ENCODE data around the gene MCC. TPM values are rescaled to one million over a fixed set of nuclear protein-coding genes. Genes with fewer than 3 reads are reported as not detected.

MCC gene
- total RNA-seq, 1 donor from 2014 or later = 22.7 TPM

DNA sequence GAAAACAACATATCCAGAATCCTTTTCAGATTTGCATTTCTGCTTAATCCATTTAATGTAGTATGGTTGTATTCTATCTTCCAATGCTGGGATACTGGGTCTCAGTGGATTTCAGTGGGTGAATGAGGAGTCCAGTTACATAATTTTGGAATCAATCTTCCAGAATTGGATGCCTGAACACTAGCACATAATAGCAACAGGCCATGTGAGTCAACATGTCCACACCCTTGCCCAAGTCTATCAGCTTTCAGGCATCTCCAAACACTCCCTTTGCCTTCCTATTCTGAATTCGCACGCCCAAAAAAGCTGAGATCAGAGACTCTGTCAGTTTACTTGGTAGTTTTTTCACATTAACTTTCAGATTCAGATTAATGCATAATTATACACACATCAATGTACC, 256.0 kb downstream of the MCC start:
- Mint-ChIP-seq H3K36me3 (ENCODE audit: low read depth, unreplicated experiment) (no peaks in the 10 kb centered on the region), H3K4me1 (ENCODE audit: unreplicated experiment) (peaks cover 27% of the 10 kb centered on the region)
- DNase-seq (ENCODE audit: low spot score) = no peak

DNA sequence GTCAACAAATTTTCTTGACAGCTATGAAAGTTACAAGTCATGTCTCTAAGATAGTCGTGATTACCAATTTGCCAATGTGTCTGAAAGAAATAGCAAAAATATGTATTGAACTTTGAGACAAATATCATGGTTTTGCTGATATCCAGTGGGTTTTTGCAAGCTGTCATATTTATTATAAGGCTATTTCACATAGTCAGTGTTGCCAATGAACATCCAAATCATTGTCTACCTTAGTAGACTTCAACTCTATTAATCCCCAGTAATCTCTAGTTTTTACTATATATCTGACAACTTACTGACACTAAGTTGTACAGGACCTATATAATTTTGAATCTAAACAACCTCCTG, 256.6 kb downstream of the MCC start:
- Mint-ChIP-seq H3K27ac (ENCODE audit: unreplicated experiment) (no peak overlapping the region), H3K27me3 (ENCODE audit: unreplicated experiment) (no peaks in the 10 kb centered on the region), H3K36me3 (ENCODE audit: low read depth, unreplicated experiment) (no peaks in the 10 kb centered on the region), H3K4me3 (ENCODE audit: unreplicated experiment) (no peak overlapping the region), H3K4me1 (ENCODE audit: unreplicated experiment) (peaks cover 27% of the 10 kb centered on the region), H3K9me3 (ENCODE audit: unreplicated experiment) (no peaks in the 10 kb centered on the region)
- TF ChIP-seq CTCF (IDR thresholded peaks at IDR 0.05; ENCODE audit: unreplicated experiment) = no peak
- no peak for DNase-seq (ENCODE audit: low spot score)

More for the DNA sequence above, 256.0 kb downstream of the MCC start:
- no peak for TF ChIP-seq CTCF (IDR thresholded peaks at IDR 0.05; ENCODE audit: unreplicated experiment)
- H3K9me3 Mint-ChIP-seq (ENCODE audit: unreplicated experiment) = no peaks in the 10 kb centered on the region
- H3K4me3 Mint-ChIP-seq (ENCODE audit: unreplicated experiment) = no peak overlapping the region
- H3K27ac Mint-ChIP-seq (ENCODE audit: unreplicated experiment) = no peak overlapping the region
- no peaks in the 10 kb centered on the region for H3K27me3 Mint-ChIP-seq (ENCODE audit: unreplicated experiment)

DNA sequence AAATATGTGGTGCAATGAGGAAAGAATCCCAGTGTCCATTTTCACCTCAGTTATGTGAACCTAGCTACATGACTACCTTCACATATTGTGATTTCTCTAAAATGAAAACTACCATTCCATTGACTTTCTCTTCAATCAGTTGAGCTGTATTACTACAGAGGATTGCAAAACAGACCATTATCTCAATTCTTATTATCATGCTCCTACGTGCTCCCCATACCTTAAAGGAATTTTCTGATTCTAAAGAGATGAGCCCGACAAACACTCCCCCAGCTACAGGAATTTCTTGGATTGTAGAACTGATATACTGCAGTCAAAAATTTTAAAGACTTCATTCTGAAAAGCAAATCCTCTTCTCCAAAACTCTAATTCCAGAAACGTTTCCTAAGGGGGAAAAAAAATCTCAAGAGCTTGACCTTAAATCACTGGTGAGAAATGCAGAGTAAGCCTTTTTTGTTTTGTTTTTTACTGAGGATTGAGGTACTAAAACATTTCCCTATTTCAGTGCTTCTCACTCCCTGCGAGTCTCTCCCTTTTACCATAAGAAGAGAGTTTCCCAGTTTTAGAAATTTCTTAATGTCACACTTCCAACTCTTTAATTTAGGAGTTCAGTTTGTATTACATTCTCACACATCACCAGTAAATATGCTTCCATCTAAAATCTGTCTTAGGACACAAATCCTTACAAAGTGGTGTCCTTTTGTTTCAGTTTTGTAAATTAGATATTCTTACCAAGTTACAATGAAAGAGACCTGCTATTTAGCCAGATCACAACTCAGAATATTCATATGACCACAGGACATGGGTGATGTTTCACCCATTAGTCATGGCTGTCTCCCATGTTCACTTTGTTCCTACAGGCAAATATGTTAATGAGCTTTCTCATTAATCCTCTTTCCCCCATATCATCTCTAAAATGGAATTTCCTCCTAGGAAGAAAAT, 257.3 kb downstream of the MCC start:
- no peak for DNase-seq (ENCODE audit: low spot score)
- no peaks in the 10 kb centered on the region for H3K36me3 Mint-ChIP-seq (ENCODE audit: low read depth, unreplicated experiment)
- H3K9me3 Mint-ChIP-seq (ENCODE audit: unreplicated experiment) = no peaks in the 10 kb centered on the region
- no peak for TF ChIP-seq CTCF (IDR thresholded peaks at IDR 0.05; ENCODE audit: unreplicated experiment)
- H3K27ac Mint-ChIP-seq (ENCODE audit: unreplicated experiment) = no peak overlapping the region
- no peaks in the 10 kb centered on the region for H3K27me3 Mint-ChIP-seq (ENCODE audit: unreplicated experiment)
- no peak overlapping the region for H3K4me3 Mint-ChIP-seq (ENCODE audit: unreplicated experiment)
- H3K4me1 Mint-ChIP-seq (ENCODE audit: unreplicated experiment) = peaks cover 24% of the 10 kb centered on the region

- no peak for TF ChIP-seq CTCF (IDR thresholded peaks at IDR 0.05; ENCODE audit: unreplicated experiment)
- H3K4me3 Mint-ChIP-seq (ENCODE audit: unreplicated experiment) = no peak overlapping the region
- H3K9me3 Mint-ChIP-seq (ENCODE audit: unreplicated experiment) = no peaks in the 10 kb centered on the region
- DNase-seq (ENCODE audit: low spot score) = no peak
- H3K36me3 Mint-ChIP-seq (ENCODE audit: low read depth, unreplicated experiment) = peaks cover under 1% of the 10 kb centered on the region
- H3K27me3 Mint-ChIP-seq (ENCODE audit: unreplicated experiment) = peaks cover 1% of the 10 kb centered on the region
- H3K4me1 Mint-ChIP-seq (ENCODE audit: unreplicated experiment) = peaks cover 27% of the 10 kb centered on the region
- no peak overlapping the region for H3K27ac Mint-ChIP-seq (ENCODE audit: unreplicated experiment)
These were observed 260.5 kb downstream of the MCC start for GRCh38 chr5:113227798-113228197.

- Mint-ChIP-seq H3K4me1 (ENCODE audit: unreplicated experiment) (peaks cover 27% of the 10 kb centered on the region), H3K9me3 (ENCODE audit: unreplicated experiment) (no peaks in the 10 kb centered on the region), H3K27me3 (ENCODE audit: unreplicated experiment) (peaks cover 1% of the 10 kb centered on the region), H3K36me3 (ENCODE audit: low read depth, unreplicated experiment) (peaks cover 5% of the 10 kb centered on the region), H3K27ac (ENCODE audit: unreplicated experiment) (peak overlapping the region; percentile 0), H3K4me3 (ENCODE audit: unreplicated experiment) (no peak overlapping the region)
- no peak for DNase-seq (ENCODE audit: low spot score)
- TF ChIP-seq CTCF (IDR thresholded peaks at IDR 0.05; ENCODE audit: unreplicated experiment) = no peak
These were observed 262.0 kb downstream of the MCC start for GRCh38 chr5:113226116-113226736.

Data from endothelial cell (in vitro differentiated cells).